IPS-NIHi11 (cell line): Measurements from ENCODE around the gene ZBTB42.
A peak's percentile ranks its signal among the peaks of the same experiment; 100 is the strongest.

ENCODE experiments used
- DNase-seq: peaks from one replicate; pipeline ENCODE4 v3.0.0; 2012; ENCODE audit warnings: mixed read lengths, low spot score

The ZBTB42 gene

GRCh38 chr14:104843442-104844305 is 42.8 kb downstream of the ZBTB42 start:
- peak; percentile 74 for DNase-seq

GRCh38 chr14:104844306-104845032 is 43.6 kb downstream of the ZBTB42 start:
- DNase-seq: peak; percentile 47

- DNase-seq: no peak
Observed at GRCh38 chr14:104845033-104845666, 44.2 kb downstream of the ZBTB42 start.

- DNase-seq: no peak
Observed at GRCh38 chr14:104845834-104846441, 45.0 kb downstream of the ZBTB42 start.

GRCh38 chr14:104852280-104852663 is 51.4 kb downstream of the ZBTB42 start:
- no peak for DNase-seq
